CD4-positive, alpha-beta T cell treated with Interleukin-17A for 1 hour (primary cell): Measurements from ENCODE around the gene NECTIN1.

Experiments
- DNase-seq: peaks from one replicate; pipeline ENCODE4 v3.0.0-alpha.2; 2020

Gene NECTIN1

DNA sequence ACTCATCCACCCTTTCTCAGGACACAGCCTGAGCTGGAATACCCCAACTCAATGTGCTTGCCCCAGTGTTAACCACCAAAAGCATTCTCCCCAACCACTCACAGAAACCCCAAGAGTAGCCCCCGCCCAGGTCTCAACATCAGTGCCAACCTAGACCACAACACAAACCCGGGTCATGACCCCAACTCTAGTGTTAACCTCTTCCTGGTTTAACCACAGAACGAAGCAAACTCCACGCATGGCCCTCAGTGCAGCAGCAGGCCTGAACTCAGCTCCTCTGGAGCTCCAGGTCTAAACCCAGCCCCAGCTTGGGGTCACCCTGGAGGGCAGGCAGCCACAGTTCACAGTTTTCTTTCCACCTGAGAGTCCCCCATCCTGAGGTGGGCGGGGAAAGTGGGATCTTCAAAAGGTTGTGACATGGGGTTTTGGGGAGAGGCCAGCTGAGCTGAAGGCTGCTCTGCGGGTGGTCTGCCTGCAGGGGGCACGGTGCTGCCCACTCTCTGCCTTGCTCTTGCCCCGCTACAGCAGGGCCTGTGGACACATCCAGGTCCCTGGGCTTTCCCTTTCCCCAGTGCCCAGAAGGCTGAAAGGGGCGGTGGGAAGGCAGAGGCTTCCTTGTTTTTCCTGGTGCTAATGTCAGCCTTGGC is 37.9 kb downstream of the NECTIN1 start:
- DNase-seq = peak; percentile 37

DNA sequence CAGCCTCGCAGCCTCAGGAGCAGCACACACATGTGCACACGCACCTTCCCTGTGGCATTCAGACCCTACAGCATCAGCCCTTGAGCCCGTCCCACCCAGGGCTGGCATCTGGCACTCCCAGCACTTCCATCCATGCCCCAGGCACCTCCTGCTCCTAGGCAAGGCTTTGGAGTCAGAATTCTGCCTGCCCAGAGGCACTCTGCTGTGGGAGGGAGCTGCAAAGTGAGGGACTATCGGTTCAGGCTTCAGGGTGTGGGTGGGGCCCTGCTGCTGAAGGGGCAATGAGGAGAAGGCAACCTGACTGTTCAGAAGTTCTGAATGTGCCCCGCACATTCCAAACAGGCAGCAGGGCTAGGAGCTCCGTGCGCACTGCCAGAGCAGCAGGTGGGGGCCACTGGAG is 39.7 kb downstream of the NECTIN1 start:
- no peak for DNase-seq

DNA sequence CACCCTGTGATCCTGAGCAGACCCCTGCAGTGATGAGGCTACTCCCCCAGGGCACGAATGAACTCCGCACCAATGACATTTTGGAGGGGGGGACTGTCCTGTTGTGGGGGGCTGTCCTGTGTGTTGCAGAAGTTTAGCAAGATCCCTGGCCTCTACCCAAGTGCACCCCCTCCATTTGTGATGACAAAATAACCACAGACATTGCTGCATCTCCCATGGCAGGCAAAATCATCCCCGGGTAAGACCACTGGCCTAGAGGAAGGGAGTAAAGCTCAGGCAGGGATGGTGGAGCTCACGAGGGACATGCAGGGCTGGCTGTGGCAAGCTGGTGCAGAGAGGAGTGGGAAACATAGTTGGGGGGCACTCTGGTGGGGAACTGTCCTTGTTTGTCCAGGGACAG is 40.6 kb downstream of the NECTIN1 start:
- no peak for DNase-seq

DNA sequence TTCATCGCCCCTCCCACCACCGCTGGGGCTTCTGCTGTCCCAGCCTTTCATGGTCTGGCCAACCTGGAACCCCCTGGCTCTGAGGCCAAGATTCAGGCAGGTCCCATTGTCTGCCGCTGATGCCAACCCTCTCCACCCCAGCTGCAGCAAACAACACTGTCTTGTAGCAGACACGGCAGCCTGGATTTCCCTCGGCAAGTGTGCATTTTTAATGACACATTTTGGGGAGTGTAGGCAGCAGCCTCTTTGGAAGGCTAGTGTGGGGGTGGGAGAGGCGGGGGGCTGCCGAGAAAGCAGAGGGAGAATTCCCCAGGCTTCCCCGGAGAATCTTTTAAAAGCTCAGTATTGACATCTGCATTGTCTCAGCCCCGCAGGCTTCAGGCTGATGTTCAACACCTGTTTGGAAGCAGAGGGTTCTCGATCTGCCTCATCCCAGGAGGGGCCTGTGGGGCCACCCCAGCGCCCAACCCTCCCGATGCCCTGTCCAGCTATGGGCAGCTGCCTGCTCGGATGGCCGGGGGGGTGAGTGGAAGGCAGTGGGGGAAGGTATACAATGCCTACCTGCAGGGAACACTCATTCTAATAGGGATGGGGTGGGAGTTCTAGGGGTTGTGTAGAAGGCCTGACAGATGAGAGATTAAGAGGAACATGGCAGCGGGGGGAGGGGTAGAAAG is 41.5 kb downstream of the NECTIN1 start:
- no peak for DNase-seq

DNA sequence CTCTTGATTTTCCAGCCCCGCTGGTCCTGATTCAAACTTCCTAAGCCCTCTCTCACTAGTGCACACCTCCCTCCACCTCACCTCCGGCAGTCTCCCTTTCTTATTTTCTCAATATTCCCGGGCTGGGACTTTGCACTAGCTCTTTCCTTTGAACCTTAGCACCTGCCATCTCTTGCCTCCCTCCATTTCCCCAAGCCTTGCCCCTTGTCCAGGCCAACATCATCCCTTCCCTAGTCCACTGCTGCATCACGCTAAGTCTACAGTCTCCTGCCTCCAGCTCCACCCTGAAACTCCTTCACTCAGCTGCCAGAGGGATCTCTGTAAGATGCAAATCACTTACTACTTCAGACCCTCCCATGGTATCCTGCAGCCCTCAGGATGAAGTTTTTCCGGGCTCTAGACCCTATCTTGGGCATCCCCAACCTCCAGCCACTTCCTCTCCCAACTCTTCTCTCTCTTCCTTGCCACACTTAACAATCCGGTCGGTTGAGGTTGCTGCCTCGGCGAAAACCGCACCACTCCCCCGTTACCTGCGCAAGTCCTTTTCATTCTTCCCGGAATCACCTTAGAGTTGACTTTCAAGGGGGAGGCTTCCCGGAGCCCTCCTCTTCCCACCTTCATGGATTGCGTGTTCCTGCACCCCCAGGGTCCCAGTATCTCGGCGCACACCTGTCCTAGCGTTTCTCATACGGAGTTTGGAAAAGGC is 42.7 kb downstream of the NECTIN1 start:
- no peak for DNase-seq

DNA sequence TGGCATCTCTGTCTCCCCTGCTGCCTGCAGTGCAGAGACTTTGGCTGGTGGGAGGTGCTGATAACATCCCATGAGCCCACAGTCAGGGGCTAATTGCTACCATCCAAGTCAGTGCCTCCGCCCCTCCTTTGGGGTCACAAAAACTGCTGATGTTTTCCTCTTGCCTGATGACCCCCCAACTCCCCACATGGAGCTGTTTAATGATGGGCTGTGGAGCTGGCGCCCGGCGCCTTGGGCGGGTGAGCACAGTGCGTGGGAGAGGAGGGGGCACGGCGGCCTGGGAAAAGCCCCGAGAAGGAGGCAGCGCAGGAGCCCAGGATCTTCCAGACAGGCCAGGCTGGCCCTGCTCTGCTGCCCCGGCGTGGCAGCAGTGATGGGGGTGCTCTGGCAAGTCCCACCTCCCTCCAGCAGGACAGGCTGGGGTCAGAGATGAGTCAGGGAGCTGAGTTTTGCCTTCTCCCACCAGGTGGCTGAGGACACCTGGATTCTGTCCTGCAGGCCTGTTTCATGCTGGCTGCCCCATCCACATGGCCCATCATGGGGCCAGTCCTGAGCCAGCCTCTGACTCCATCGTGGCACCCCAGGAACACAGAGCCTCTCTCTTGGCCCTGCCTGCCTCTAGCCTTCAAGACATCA is 43.8 kb downstream of the NECTIN1 start:
- DNase-seq = no peak

DNA sequence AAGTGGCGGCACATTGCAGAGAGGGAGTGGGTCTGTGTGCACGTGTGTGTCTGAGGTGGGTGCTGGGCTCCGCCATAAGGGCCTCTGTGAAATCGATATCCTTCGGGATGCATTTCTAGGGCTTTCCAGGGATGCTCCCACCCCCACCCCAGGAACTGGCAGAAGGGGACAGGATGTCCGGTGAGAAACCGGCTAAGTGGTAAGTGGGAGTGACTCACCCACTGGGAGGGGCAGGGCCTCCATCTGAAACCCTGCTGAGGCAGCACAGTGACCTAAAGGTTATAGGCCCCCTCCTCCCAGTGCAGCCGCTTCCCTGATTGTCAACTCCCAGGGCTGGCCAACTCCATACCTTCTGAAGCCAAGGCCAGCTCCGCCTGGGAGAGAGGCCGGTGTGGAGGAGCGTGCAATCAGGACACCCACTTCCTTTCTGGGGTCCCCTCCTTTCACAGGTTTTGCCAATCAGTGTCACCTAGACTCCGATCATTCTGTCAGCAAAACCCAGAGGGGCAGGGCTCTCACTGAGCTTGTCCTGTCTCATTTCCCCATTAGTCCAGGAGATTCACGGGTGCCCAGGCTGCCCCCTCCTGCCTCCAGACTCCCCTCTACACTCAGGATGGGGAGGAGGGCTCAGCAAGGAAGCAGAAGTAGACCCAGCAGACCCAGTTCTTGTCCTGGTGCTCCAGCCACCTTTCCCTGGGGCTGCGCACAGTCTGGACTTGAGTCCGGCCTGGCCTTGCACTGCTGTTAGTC is 44.5 kb downstream of the NECTIN1 start:
- no peak for DNase-seq

DNA sequence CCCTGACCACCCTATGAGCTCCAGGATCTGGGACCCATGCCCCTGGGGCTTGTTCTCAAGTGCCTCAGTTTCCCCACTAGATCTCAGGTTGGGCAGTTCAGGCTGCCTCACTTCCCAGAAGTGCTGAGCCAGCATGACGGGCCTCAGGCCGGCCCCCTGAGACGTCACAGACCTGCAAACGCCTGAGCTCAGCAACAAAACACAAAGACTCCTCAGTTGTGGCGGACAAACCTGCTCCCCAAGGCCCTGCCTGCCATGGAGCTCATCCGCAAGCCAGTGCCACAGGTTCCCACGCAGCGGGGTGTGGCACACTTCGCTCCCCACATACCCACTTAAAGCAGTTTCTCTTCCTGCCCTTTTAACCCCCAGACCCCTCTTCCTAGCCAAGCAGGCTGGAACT is 45.2 kb downstream of the NECTIN1 start:
- no peak for DNase-seq

DNA sequence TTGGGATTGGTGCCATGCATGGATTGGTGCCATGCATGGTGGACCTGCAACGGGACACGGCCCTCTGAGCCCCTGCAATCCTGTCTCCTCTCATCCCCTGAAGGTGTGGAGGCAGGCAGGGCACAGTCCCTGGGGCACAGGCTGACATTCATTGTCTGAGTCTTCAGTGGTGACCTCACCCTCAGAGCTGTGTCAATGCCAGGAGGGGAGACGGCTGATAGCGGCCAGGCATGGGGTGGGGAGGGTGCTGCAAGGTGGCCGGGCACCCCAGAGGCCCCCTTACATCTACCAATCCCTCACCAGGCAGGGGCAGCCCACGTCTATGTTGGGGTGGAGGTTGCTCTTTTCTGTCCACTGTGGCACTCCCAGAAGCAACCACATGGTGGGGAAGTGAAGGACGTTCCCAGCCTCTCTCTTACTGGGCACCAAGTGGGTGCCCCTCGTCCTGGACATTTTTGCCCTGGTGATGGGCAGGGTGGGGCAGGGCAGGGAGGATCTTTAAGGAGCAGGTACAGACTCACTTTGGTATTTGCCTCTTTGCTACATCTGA is 47.6 kb downstream of the NECTIN1 start:
- DNase-seq = no peak

DNA sequence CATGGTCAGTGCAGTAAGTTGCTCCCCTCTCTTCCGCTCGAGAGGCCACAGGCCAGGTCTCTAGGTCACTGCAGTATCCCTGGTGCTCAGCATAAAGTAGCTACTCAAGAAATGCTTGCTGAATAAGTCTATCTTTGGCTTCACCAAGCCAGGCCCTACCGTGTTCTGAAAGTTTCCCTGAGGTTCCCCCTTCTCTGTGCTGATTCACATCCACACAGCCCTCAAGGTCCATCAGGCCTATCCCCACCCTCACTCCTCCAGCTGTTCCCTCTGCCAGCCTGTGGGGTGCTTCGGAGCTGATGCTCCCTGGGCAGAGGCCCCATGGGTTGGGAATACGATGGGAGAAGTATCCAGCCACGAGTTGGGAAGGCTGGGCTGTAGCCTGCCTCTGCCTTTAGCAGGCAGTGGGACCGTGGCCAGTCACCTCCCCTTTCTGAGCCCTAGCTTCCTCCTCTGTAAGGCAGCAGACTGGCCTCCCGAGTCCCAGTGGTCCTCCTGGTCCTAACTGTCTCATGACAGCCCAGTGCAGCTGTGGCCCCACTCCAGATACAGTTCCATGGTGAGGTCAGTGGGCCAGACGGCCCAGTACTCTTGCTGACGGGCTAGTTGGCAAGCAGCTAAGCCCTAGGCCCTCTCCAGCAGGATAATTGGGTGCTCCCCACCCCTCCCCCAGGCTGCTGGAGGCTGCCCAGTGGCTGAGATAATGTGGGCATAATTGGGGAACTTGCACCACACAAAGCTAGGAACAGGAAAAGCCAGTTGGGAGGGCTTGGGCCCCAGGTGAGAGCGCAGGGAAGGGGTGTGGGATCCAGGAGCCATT is 48.2 kb downstream of the NECTIN1 start:
- no peak for DNase-seq

DNA sequence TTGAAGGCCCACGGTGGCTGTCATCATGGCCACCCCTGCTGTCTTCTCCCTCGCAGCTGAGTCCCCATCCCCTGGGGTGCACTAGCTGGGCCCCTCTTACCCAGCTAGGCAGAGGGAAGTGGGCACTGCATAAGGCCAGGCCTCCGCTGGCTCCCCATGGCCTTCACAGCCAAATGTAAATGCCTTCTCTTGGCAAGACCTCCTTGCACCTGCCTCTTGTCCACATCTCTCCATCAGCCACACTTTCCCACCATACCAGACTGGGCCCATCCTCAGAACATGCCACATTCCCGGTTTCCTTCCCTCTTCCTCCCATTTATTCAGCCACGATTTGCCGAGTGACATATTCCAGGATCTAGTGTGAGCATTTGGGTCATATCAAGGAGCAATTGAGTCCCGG is 49.7 kb downstream of the NECTIN1 start:
- no peak for DNase-seq

DNA sequence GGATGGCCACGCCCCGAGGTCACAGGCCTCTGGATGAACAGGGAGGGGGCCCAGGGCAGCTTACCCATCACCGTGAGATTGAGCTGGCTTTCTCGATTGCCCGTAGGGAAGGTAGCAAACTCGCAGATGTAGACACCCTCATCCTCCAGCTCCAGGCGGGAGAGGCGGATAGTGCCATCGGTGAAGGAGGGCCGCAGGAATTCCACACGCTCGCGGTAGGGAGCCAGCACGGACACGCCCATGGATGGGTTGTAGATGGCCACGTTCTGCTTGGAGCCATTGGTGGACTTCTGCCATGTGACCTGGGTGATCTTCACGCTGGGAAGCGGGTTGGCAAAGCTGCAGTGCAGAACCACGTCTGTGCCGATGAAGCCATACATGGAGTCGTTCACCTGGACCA is 50.6 kb downstream of the NECTIN1 start:
- DNase-seq = no peak

DNA sequence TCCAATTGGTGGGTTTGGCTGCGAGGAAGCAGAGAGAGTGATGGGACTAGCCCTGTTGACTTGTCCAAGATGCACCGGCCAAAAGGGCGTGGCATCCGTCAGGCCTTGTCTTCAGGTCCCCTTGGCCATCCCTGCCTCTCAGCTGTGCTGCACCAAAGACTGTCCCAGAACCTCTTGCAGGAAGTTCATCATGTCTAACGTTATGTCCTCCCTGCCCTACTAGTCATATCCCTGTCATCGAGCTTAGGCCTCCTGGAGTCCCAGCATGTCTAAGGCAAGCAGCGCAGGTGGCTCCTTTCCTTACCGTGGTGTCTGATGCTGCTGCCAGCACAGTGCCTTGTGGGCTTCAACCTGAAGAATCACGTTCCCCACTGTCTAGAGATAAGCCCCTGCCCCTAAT is 51.2 kb downstream of the NECTIN1 start:
- DNase-seq = no peak

DNA sequence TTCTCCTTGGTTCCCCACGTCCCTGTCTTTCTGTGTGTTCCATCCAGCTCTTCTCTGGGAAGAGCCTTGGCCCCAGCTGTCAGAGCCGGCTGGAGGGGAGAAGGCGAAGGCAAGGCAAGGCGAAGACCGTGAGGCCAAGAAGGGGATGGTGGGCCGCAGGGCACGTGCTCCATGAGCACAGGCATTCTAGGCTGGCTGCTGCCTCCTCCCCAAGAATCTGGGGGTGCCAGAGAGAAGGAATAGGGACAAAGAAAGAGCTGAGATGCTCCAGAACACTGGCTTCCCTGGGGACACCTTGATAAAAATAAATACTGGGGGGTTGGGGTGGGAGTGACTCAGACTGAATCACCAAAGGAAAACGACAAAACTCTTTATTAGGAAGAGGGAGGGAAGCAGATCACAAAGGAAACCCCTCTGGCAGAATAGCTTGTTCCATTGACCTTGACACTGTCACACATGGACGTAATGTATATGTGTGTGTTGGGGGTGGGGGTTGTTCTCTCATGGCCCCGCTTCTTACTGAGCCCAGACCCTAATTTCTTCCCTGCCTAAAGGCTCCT is 52.5 kb downstream of the NECTIN1 start:
- no peak for DNase-seq

DNA sequence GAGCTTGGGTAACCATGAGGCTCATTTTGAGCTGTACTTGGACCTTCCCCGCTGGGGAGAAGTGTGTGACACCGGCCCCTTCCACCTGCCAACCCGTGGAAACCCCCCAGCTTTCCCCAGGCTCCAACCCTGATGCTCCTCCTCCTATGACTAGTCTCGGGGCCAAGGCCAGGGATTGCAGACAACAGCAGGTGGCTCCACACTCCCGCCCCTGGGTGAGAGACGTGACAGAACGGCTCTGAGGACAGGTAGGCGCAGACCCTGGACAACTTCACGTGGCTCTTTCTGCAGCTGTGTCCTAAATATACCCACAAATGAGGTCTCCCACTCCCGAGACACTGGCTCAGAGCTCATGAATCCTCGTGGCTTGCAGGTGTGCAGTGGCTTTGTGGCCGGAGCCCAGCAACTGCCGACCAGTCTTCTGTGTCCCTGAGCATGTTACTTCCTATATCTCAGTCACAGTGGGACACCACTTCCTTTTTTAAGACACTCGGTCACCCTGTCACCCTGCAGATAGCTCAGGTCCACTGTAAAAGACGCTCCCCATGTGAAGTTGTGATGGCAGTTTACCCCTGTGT is 55.2 kb downstream of the NECTIN1 start:
- DNase-seq = peak; percentile 18

DNA sequence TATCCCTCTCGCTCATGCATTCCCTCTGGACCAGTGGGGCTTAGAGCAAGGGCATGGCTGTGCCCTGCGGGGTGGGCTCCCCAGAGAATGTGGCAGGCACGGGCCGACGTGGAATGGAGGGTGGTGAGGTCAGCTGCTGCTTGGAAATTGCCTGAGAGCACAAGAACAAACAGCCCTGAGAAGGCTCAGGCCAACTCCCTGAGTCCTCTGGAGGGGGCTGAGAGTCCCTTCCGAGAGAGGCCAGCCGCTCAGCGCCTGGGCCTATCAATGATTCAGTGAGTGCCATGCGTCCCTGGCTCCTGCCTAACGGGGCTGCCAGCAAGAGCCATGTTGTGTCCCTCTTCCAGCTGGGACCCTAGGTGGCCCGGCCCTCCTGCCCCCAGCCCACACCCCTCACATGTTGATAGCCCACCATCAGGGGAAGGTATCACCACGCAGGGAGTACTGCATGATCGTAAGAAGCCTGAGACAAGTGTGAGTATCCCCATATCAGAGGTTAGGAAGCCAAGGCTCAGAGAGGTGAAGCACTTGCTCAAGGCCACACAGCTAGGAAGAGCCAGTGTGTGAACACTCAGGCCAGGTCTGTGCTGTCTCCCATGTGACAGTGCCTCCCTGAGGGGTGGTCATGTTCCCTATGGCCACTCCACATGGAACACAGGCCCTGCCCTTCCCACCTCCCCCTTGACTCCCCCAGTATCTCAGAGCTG is 55.8 kb downstream of the NECTIN1 start:
- no peak for DNase-seq

DNA sequence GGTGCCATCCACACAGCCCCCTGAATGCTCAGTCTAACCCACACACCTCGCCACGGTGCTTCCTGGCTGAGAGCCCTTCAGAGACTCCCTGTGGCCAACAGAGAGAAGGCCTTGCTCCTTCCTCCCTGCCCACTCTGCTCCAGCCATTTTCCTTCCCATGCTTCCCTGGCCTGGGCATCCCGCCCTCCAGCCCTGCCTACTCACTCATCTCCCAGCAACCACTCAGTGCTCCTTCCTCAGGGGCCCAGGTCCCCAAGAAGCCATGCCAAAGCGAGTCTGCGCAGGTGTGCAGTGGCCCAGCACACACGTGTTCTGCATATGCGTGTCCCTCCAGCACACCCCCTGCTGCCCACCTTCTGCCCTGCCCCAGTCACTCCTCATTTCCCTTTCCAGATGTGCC is 56.4 kb downstream of the NECTIN1 start:
- DNase-seq = no peak

DNA sequence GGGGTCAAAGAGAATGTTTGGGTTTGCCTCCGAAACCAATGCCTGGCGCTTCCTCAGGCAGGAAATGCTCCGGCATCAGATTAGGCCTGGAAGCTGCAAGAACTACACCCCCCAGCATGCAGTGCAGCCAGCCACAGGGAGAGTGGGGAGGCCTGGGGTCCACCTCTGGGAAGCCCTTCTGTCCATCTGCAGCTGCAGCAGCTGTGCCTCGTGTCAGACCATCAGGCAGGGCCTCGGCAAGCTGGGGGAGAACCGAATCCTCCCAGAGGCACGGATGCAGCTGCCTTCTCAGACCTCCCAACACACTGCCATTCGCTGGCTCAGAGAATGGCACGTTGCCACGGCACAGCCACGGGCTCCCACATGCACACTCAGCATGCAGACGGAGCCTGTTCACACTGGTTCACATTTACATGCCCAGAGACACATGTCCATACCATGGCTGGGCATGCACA is 57.4 kb downstream of the NECTIN1 start:
- DNase-seq = no peak

DNA sequence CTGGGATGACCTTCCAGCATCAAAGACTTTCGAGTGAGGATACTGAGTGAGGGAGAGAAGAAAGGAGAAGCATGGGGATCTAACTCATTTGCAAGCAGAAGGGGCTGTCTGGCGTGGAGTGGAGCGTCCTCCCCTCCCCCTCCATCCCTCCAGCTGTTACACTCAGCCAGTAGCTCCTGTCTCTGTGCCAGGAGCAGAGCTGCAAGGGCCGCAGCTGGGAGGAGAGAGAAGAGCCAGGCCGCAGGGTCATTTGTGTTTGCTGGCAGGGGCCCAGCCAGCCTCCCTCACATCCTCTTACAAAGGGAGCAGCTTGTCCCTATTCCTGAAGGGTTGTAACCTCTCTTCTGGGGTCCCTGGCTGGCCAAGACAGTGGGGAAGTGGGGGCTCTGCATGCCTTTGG is 57.9 kb downstream of the NECTIN1 start:
- no peak for DNase-seq

DNA sequence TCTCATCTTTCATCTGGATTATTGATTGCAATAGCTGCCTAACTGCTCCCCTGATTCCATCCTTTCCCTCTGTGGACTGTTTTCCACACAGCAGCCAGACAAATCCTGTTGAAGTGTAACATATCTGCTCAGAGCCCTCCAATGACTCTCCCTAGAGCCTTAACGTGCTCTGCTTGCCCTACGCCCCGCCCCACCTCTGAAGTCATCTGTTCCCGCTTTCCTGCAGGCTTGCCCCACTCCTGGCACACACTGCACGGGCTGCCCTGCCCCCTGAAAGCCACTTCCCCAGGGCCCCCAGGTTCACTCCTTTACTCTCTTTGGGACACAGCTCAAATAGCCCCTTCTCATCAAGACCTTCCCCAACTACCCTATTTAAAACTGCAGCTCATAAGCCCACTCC is 59.5 kb downstream of the NECTIN1 start:
- no peak for DNase-seq
